Neutrophil (primary cell): Measurements from ENCODE around the gene SH3D21.

Experiments used
- H3K27ac ChIP-seq: fragments of 200-600 bp; sonication (generic); 2 replicates; pipeline ENCODE4 v1.5.1; 2016; ENCODE audit warnings: mild to moderate bottlenecking, moderate library complexity
- H3K27me3 ChIP-seq: fragments of 200-600 bp; sonication (generic); 2 replicates; pipeline ENCODE4 v1.6.0; 2016; ENCODE audit warnings: mild to moderate bottlenecking
- H3K36me3 ChIP-seq: fragments of 200-600 bp; sonication (generic); 2 replicates; pipeline ENCODE4 v1.5.1; 2017
- H3K4me1 ChIP-seq, 2 experiments: fragments of 200-600 bp in 1 of 2; sonication (generic) in 1 of 2; 1 replicate in 1 of 2; 2 replicates in 1 of 2; pipeline versions ENCODE4 v1.5.1 to v1.6.1; 2013 to 2016; ENCODE audit warnings: low read depth in 1 of 2, low read length in 1 of 2, mild to moderate bottlenecking in 1 of 2, moderate library complexity in 1 of 2; ENCODE audit not compliant: control insufficient read depth in 1 of 2, insufficient read depth in 1 of 2
- H3K4me3 ChIP-seq, 2 experiments: fragments of 200-600 bp in 1 of 2; sonication (generic) in 1 of 2; 1 replicate in 1 of 2; 2 replicates in 1 of 2; pipeline ENCODE4 v1.5.1; 2013 to 2016; ENCODE audit warnings: low read depth in 1 of 2, low read length in 1 of 2, mild to moderate bottlenecking in 1 of 2, moderate library complexity in 1 of 2
- H3K9me3 ChIP-seq: fragments of 200-600 bp; sonication (generic); 2 replicates; pipeline ENCODE4 v1.5.1; 2016
- CTCF ChIP-seq: fragments of 200-600 bp; sonication (generic); IDR thresholded peaks from 2 replicates; pipeline ENCODE4 v1.5.1; 2016; ENCODE audit warnings: antibody characterized with exemption

SH3D21 gene

GRCh38 chr1:36346741-36347370 lies 40.7 kb downstream of the SH3D21 start:
- H3K4me1 ChIP-seq = peaks cover 70 to 71% of the 10 kb centered on the region in 2 experiments
- no peaks in the 10 kb centered on the region for H3K9me3 ChIP-seq
- peaks cover 91% of the 10 kb centered on the region for H3K36me3 ChIP-seq

GRCh38 chr1:36349241-36349671 lies 43.1 kb downstream of the SH3D21 start:
- peaks cover 52 to 57% of the 10 kb centered on the region in 2 experiments for H3K4me1 ChIP-seq

More at GRCh38 chr1:36346741-36347370, 40.7 kb downstream of the SH3D21 start:
- TF ChIP-seq CTCF = no peak
- no peak overlapping the region for H3K4me3 ChIP-seq
- H3K27ac ChIP-seq = peak overlapping the region; percentile 59
- no peaks in the 10 kb centered on the region for H3K27me3 ChIP-seq

GRCh38 chr1:36349839-36350238 lies 43.7 kb downstream of the SH3D21 start:
- H3K4me3 ChIP-seq = peak overlapping the region; percentile 4 to 50
- no peaks in the 10 kb centered on the region for H3K9me3 ChIP-seq
- no peaks in the 10 kb centered on the region for H3K27me3 ChIP-seq
- peaks cover 47 to 51% of the 10 kb centered on the region in 2 experiments for H3K4me1 ChIP-seq
- no peak for TF ChIP-seq CTCF
- peaks cover 91% of the 10 kb centered on the region for H3K36me3 ChIP-seq
- H3K27ac ChIP-seq = peak overlapping the region; percentile 99

More at GRCh38 chr1:36349241-36349671, 43.1 kb downstream of the SH3D21 start:
- H3K27me3 ChIP-seq = no peaks in the 10 kb centered on the region
- H3K36me3 ChIP-seq = peaks cover 91% of the 10 kb centered on the region
- TF ChIP-seq CTCF = no peak
- no peaks in the 10 kb centered on the region for H3K9me3 ChIP-seq
- H3K27ac ChIP-seq = peak overlapping the region; percentile 99
- H3K4me3 ChIP-seq = peak overlapping the region; percentile 4 to 50

DNA sequence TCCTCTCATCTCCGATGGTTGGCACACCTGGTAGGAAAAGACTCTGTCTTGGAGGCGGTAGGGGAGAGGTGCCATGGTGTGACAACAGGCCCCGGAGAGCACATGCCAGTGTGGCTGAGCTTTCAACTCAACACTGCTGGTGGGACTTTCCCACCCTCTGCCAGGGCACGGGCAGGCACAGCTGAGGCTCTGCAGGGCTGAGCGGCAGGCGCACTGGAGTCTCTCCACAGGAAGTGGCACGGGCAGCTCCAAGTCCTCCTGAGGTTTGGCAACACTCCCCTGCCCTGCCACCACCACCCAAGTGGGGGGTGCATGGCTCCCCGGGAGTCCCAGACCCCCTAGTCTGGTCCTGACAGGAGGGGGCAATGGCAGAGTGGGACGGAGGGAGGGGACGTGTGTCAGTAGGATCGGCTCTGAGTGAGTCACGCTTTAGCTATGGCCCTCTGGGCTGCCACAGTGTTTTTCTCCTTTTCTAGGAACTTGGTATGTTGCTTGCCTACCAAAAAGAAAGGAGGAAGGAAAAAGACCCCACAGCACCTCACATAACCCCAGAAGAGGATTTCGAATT lies 44.6 kb downstream of the SH3D21 start:
- peaks cover 91% of the 10 kb centered on the region for H3K36me3 ChIP-seq

More for the DNA sequence above, 44.6 kb downstream of the SH3D21 start:
- H3K4me3 ChIP-seq = peak overlapping the region; percentile 26 to 50
- peak overlapping the region; percentile 99 for H3K27ac ChIP-seq
- peaks cover 47 to 51% of the 10 kb centered on the region in 2 experiments for H3K4me1 ChIP-seq
- no peaks in the 10 kb centered on the region for H3K27me3 ChIP-seq
- no peak for TF ChIP-seq CTCF
- H3K9me3 ChIP-seq = no peaks in the 10 kb centered on the region
